ENCODE data around the gene CD59.
"Not testable (repeated sequence)": the region's sequence is repeated elsewhere in the genome, so short reads cannot be mapped to it uniquely, and the experiment has no call there.

The CD59 gene

GRCh38 chr11:33678616-33679015, 57.6 kb downstream of the CD59 start:
- H3K9ac ChIP-seq (ENCODE audit: low read length); H3K36me3 ChIP-seq (ENCODE audit: control insufficient read depth, insufficient read depth, low read length); H3K4me3 ChIP-seq (ENCODE audit: low read depth, low read length): not testable (repeated sequence)

DNA sequence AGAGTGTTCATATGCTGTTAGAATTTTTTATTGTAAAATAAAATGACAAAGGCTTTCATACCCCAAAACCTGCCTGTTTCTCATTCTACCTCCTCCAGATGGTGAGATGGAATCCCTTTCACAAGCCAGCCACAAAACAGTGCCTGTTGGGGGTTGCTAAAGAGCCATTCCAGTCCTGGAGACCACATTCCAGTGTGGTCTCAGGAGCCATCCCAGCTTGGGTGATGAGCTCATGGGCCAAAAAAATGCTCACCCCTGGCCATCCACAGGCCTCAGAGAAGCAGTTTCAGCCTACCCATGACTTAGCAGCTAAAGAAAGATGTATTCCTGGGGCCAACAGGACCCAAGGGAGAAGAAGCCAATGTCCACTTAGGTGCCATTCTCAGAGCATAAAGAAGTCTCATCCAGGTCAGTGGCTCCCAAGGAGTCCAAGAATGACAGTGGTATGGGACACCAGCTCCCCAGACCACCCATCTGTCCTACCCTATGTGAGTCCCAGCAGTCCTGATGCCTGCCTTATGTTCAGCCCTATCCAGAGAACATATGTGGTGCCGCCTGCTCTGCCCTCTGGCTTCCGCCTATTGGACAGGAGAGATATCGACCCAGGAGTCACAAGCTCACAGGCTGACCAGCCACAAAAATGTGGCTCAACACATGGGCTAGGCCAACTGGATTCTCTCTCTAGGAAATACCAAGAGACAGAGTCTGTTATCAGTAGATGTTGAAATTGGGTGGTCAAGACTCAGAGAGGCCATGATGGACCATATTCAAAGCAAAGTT, 62.0 kb downstream of the CD59 start:
- no peaks in the 10 kb centered on the region; the same call in 1 of the 2 replicates for H3K9me3 ChIP-seq (ENCODE audit: control insufficient read depth, insufficient read depth, low read depth, low read length)
- no peak overlapping the region for H3K9ac ChIP-seq (ENCODE audit: low read length)
- no peaks in the 10 kb centered on the region for H3K36me3 ChIP-seq (ENCODE audit: control insufficient read depth, insufficient read depth, low read length)
- no peaks in the 10 kb centered on the region for H3K27me3 ChIP-seq (ENCODE audit: control insufficient read depth, insufficient read depth, low read length)
- no peak overlapping the region for H3K27ac ChIP-seq (ENCODE audit: low read depth, low read length)
- peaks cover 8% of the 10 kb centered on the region for H3K4me1 ChIP-seq (ENCODE audit: control insufficient read depth, insufficient read depth, low read length)
- no peak overlapping the region for H3K4me3 ChIP-seq (ENCODE audit: low read depth, low read length)

More at GRCh38 chr11:33678616-33679015, 57.6 kb downstream of the CD59 start:
- H3K27me3 ChIP-seq (ENCODE audit: control insufficient read depth, insufficient read depth, low read length); H3K9me3 ChIP-seq (ENCODE audit: control insufficient read depth, insufficient read depth, low read depth, low read length); H3K27ac ChIP-seq (ENCODE audit: low read depth, low read length): not testable (repeated sequence)
- peaks cover 13% of the 10 kb centered on the region for H3K4me1 ChIP-seq (ENCODE audit: control insufficient read depth, insufficient read depth, low read length)

DNA sequence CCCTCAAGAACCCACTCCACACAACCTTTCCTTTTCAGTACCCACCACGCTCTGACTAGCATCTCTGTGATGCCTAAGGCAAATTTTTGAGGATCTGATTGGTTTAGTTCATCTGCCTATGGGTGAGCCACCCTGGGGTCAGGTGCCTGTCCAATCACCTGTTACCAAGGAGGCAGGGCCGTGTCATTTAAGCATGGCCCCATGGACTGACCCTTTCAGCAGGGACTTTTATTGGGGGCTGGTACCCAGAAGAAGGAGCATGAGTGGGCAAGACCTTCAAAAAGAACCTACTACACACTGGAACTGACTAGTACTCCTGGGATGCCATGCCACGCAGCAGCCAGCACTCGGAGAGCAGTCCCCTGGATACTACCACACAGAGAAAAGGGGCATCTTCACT, 64.0 kb downstream of the CD59 start:
- H3K27me3 ChIP-seq (ENCODE audit: control insufficient read depth, insufficient read depth, low read length), result no peaks in the 10 kb centered on the region
- H3K4me3 ChIP-seq (ENCODE audit: low read depth, low read length), result no peak overlapping the region
- H3K9ac ChIP-seq (ENCODE audit: low read length), result no peak overlapping the region
- H3K4me1 ChIP-seq (ENCODE audit: control insufficient read depth, insufficient read depth, low read length), result peaks cover 24% of the 10 kb centered on the region
- no peaks in the 10 kb centered on the region for H3K36me3 ChIP-seq (ENCODE audit: control insufficient read depth, insufficient read depth, low read length)
- no peaks in the 10 kb centered on the region for H3K9me3 ChIP-seq (ENCODE audit: control insufficient read depth, insufficient read depth, low read depth, low read length)
- H3K27ac ChIP-seq (ENCODE audit: low read depth, low read length), result no peak overlapping the region

GRCh38 chr11:33670250-33671011, 65.8 kb downstream of the CD59 start:
- peaks cover 24% of the 10 kb centered on the region for H3K4me1 ChIP-seq (ENCODE audit: control insufficient read depth, insufficient read depth, low read length)
- H3K4me3 ChIP-seq (ENCODE audit: low read depth, low read length), result no peak overlapping the region
- H3K27ac ChIP-seq (ENCODE audit: low read depth, low read length), result no peak overlapping the region
- no peaks in the 10 kb centered on the region; the same call in 1 of the 2 replicates for H3K9me3 ChIP-seq (ENCODE audit: control insufficient read depth, insufficient read depth, low read depth, low read length)
- H3K36me3 ChIP-seq (ENCODE audit: control insufficient read depth, insufficient read depth, low read length), result no peaks in the 10 kb centered on the region
- H3K9ac ChIP-seq (ENCODE audit: low read length), result no peak overlapping the region
- H3K27me3 ChIP-seq (ENCODE audit: control insufficient read depth, insufficient read depth, low read length), result no peaks in the 10 kb centered on the region

GRCh38 chr11:33669598-33670249, 66.5 kb downstream of the CD59 start:
- Histone ChIP-seq H3K9me3 (ENCODE audit: control insufficient read depth, insufficient read depth, low read depth, low read length) (no peaks in the 10 kb centered on the region; the same call in 1 of the 2 replicates), H3K4me1 (ENCODE audit: control insufficient read depth, insufficient read depth, low read length) (peaks cover 24% of the 10 kb centered on the region), H3K9ac (ENCODE audit: low read length) (no peak overlapping the region), H3K4me3 (ENCODE audit: low read depth, low read length) (no peak overlapping the region), H3K27me3 (ENCODE audit: control insufficient read depth, insufficient read depth, low read length) (no peaks in the 10 kb centered on the region), H3K27ac (ENCODE audit: low read depth, low read length) (no peak overlapping the region), H3K36me3 (ENCODE audit: control insufficient read depth, insufficient read depth, low read length) (no peaks in the 10 kb centered on the region)

- Histone ChIP-seq H3K27ac (ENCODE audit: low read depth, low read length) (peak overlapping the region; percentile 49; the same call in 1 of the 2 replicates), H3K36me3 (ENCODE audit: control insufficient read depth, insufficient read depth, low read length) (no peaks in the 10 kb centered on the region), H3K9me3 (ENCODE audit: control insufficient read depth, insufficient read depth, low read depth, low read length) (no peaks in the 10 kb centered on the region; the same call in 1 of the 2 replicates), H3K4me1 (ENCODE audit: control insufficient read depth, insufficient read depth, low read length) (peaks cover 24% of the 10 kb centered on the region), H3K4me3 (ENCODE audit: low read depth, low read length) (no peak overlapping the region), H3K27me3 (ENCODE audit: control insufficient read depth, insufficient read depth, low read length) (no peaks in the 10 kb centered on the region), H3K9ac (ENCODE audit: low read length) (no peak overlapping the region)
Measured at GRCh38 chr11:33668951-33669596, 67.1 kb downstream of the CD59 start.

GRCh38 chr11:33668468-33668825, 67.8 kb downstream of the CD59 start:
- peak overlapping the region; percentile 49; the same call in 1 of the 2 replicates for H3K27ac ChIP-seq (ENCODE audit: low read depth, low read length)
- no peak overlapping the region for H3K4me3 ChIP-seq (ENCODE audit: low read depth, low read length)
- no peaks in the 10 kb centered on the region; the same call in 1 of the 2 replicates for H3K9me3 ChIP-seq (ENCODE audit: control insufficient read depth, insufficient read depth, low read depth, low read length)

GRCh38 chr11:33667819-33668467, 68.3 kb downstream of the CD59 start:
- H3K27me3 ChIP-seq (ENCODE audit: control insufficient read depth, insufficient read depth, low read length), result no peaks in the 10 kb centered on the region
- H3K9ac ChIP-seq (ENCODE audit: low read length), result no peak overlapping the region
- no peaks in the 10 kb centered on the region for H3K36me3 ChIP-seq (ENCODE audit: control insufficient read depth, insufficient read depth, low read length)
- H3K9me3 ChIP-seq (ENCODE audit: control insufficient read depth, insufficient read depth, low read depth, low read length), result no peaks in the 10 kb centered on the region; the same call in 1 of the 2 replicates
- H3K4me3 ChIP-seq (ENCODE audit: low read depth, low read length), result no peak overlapping the region
- H3K4me1 ChIP-seq (ENCODE audit: control insufficient read depth, insufficient read depth, low read length), result peaks cover 24% of the 10 kb centered on the region
- peak overlapping the region; percentile 10; the same call in 1 of the 2 replicates for H3K27ac ChIP-seq (ENCODE audit: low read depth, low read length)

More at GRCh38 chr11:33668468-33668825, 67.8 kb downstream of the CD59 start:
- Histone ChIP-seq H3K9ac (ENCODE audit: low read length) (no peak overlapping the region), H3K36me3 (ENCODE audit: control insufficient read depth, insufficient read depth, low read length) (no peaks in the 10 kb centered on the region), H3K4me1 (ENCODE audit: control insufficient read depth, insufficient read depth, low read length) (peaks cover 24% of the 10 kb centered on the region), H3K27me3 (ENCODE audit: control insufficient read depth, insufficient read depth, low read length) (no peaks in the 10 kb centered on the region)

DNA sequence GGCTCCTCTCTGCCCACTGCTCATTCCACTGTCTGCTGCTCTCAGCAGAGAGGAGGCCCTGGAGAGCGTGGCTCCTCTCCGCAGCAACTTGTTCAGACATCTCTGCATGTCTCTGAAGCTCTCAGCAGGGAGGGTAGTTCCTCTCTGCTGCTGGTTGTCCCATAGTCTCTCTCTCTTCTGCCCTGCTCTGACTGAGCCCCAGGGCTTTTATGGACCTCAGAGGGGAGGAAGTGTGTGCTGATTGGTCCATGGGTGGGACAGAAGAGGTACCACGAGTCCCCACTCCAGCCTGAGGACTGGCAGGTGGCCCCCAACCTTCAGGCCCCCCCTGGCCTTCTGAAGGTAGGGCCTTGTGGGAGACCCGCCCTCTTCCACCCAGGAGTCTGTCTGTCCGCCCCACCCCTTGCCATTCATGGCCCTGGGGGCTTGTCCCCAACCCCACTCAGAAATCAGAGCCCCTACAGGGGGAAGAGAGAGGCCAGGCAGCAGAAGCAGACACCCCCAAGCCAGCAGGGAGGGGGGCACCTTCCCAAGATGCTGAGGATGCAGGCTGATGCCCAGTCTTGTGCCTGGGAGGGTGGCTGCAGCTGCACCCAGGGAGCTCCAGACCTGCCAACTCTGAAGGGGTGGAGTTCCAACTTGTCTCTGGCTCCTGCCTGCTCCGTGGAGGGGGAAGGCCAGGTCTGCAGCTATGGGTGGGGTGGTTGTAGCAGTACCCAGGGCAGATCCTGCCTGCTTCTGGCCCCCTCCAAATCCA, 70.7 kb downstream of the CD59 start:
- Histone ChIP-seq H3K9ac (ENCODE audit: low read length) (no peak overlapping the region), H3K9me3 (ENCODE audit: control insufficient read depth, insufficient read depth, low read depth, low read length) (no peaks in the 10 kb centered on the region; the same call in 1 of the 2 replicates), H3K36me3 (ENCODE audit: control insufficient read depth, insufficient read depth, low read length) (no peaks in the 10 kb centered on the region), H3K4me1 (ENCODE audit: control insufficient read depth, insufficient read depth, low read length) (peaks cover 32% of the 10 kb centered on the region), H3K27ac (ENCODE audit: low read depth, low read length) (no peak overlapping the region), H3K27me3 (ENCODE audit: control insufficient read depth, insufficient read depth, low read length) (no peaks in the 10 kb centered on the region), H3K4me3 (ENCODE audit: low read depth, low read length) (no peak overlapping the region)

GRCh38 chr11:33664827-33665226, 71.4 kb downstream of the CD59 start:
- peaks cover 29% of the 10 kb centered on the region for H3K4me1 ChIP-seq (ENCODE audit: control insufficient read depth, insufficient read depth, low read length)
- H3K9ac ChIP-seq (ENCODE audit: low read length), result no peak overlapping the region
- H3K27ac ChIP-seq (ENCODE audit: low read depth, low read length), result no peak overlapping the region
- H3K4me3 ChIP-seq (ENCODE audit: low read depth, low read length), result no peak overlapping the region
- H3K27me3 ChIP-seq (ENCODE audit: control insufficient read depth, insufficient read depth, low read length), result no peaks in the 10 kb centered on the region
- no peaks in the 10 kb centered on the region; the same call in 1 of the 2 replicates for H3K9me3 ChIP-seq (ENCODE audit: control insufficient read depth, insufficient read depth, low read depth, low read length)
- H3K36me3 ChIP-seq (ENCODE audit: control insufficient read depth, insufficient read depth, low read length), result no peaks in the 10 kb centered on the region
